ENCODE results near the gene ARHGEF1.

The ARHGEF1 gene, protein sequence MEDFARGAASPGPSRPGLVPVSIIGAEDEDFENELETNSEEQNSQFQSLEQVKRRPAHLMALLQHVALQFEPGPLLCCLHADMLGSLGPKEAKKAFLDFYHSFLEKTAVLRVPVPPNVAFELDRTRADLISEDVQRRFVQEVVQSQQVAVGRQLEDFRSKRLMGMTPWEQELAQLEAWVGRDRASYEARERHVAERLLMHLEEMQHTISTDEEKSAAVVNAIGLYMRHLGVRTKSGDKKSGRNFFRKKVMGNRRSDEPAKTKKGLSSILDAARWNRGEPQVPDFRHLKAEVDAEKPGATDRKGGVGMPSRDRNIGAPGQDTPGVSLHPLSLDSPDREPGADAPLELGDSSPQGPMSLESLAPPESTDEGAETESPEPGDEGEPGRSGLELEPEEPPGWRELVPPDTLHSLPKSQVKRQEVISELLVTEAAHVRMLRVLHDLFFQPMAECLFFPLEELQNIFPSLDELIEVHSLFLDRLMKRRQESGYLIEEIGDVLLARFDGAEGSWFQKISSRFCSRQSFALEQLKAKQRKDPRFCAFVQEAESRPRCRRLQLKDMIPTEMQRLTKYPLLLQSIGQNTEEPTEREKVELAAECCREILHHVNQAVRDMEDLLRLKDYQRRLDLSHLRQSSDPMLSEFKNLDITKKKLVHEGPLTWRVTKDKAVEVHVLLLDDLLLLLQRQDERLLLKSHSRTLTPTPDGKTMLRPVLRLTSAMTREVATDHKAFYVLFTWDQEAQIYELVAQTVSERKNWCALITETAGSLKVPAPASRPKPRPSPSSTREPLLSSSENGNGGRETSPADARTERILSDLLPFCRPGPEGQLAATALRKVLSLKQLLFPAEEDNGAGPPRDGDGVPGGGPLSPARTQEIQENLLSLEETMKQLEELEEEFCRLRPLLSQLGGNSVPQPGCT

DNA sequence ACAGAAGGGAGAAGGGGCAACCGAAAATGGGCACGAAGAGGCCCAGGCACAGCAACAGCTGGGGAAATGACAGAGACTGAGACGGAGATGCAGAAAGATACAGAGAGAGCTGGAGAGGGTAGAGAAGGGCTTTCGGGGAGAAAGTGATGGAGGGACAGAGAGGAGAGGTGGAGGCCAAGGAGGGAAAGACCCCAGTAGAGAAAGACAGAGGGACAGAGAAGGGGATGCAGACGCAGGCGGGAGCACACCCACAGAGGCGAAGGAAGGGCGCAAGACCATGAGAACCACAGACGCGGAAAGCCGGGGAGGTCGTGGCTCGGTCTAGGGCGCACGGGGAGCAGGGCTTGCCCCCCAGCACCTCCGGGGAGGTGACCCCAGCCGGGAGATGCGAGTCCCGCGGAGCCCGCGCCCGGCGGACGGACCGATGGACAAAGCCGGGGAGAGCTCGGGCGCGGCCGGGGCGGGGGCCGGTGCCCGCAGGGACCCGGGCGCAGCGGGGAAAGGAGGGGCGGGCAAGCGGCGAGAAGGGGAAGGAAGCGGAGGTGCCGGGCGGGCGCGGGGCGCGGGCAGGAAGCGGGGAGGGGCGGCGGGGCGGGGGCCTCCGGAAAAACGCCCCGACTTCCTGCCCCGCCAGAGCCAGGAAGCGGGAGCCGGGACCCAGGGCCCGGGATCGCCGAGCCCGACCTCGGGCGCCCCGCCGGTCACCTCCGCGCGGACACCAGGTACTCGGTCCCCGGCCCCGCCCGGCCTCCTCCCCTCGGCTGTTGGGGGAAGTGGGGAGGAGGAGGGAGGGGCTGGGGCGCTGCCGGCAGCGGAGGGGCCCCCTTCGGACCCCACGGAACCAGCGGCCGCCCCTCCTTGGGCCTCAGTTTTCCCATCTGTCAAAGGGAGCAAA is at the start of gene ARHGEF1:
TSS of gene ARHGEF1 (plus strand) at position 617 of the 895 bp plus-strand sequence. CDS start 4,899 bp downstream, outside the sequence.
- no peak for FAIRE-seq
- DNase-seq (ENCODE audit: low spot score) = peak; percentile 47

- no peak for FAIRE-seq
- DNase-seq (ENCODE audit: low spot score) = no peak
Observed at GRCh38 chr19:41837981-41838708, 44.8 kb upstream of the ARHGEF1 start.

GRCh38 chr19:41839211-41839610 is 43.8 kb upstream of the ARHGEF1 start:
- DNase-seq (ENCODE audit: low spot score) (no peak), FAIRE-seq (no peak)

DNA sequence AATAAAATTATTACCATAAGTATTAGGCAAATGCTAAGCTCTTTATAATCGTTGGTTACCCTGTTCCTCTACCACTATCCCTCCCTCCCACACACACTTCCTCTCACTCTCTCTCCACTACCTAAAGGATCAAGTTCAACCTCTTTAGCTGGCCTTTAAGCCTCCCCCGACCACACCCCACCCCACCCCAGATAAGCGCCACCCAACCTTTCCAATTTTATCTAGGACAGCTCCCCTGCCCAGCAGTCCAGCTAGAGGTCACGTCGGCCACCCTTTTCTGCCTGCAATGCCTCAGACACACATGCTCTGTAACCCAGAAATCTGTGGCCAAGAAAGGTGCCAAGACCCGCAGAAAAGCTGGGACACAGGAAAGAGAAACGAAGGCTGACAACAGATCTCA is 39.6 kb upstream of the ARHGEF1 start:
- no peak for FAIRE-seq
- DNase-seq (ENCODE audit: low spot score) = peak; percentile 1

- DNase-seq (ENCODE audit: low spot score) = peak; percentile 1
- FAIRE-seq = no peak
Observed at GRCh38 chr19:41844601-41845000, 38.4 kb upstream of the ARHGEF1 start, which contains the start of gene LYPD4. Gene LYPD4, minus strand, starts transcription at chr19:41844683. Its CDS starts 5,398 bp downstream, at chr19:41839285.

DNA sequence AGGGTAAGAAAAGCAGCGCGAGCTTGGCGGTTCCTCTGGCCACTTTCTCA is 38.2 kb upstream of the ARHGEF1 start, which contains the start of gene DMRTC2:
TSS of gene DMRTC2 (plus strand) at position 42 of the 50 bp plus-strand sequence. CDS start 2,387 bp downstream, outside the sequence.
- FAIRE-seq (no peak), DNase-seq (ENCODE audit: low spot score) (no peak)

- DNase-seq (ENCODE audit: low spot score) (peak; percentile 2), FAIRE-seq (no peak)
Observed at GRCh38 chr19:41845051-41845590, 37.9 kb upstream of the ARHGEF1 start.

DNA sequence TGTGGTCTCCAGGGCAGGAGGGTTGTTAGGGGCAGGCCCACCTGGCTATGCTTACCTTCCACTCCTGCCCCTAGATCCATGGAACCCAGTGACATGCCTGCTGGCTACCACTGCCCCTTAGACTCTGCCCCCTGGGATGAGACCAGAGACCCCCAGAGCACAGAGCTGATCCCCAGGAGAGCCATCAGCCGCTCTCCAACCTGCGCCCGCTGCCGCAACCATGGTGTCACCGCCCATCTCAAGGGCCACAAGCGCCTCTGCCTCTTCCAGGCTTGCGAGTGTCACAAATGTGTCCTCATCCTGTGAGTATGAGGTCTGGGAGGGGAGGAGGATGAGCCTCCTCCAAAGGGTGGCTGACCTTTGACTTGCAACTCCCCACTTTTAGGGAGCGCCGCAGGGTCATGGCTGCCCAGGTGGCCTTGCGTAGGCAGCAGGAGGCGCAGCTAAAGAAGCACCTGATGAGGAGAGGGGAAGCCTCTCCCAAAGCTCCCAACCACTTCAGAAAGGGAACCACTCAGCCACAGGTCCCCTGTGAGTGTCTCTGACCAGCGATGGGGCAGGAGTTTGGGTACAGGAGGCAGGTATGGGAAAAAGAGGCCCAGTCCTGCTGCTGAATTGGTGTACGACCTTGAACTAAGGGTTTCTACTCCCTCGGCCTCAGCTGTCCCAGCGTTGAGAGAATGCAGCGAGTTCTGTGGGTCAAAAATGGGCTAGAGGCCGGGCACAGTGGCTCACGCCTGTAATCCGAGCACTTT is 35.5 kb upstream of the ARHGEF1 start:
- FAIRE-seq (no peak), DNase-seq (ENCODE audit: low spot score) (peak; percentile 2)

DNA sequence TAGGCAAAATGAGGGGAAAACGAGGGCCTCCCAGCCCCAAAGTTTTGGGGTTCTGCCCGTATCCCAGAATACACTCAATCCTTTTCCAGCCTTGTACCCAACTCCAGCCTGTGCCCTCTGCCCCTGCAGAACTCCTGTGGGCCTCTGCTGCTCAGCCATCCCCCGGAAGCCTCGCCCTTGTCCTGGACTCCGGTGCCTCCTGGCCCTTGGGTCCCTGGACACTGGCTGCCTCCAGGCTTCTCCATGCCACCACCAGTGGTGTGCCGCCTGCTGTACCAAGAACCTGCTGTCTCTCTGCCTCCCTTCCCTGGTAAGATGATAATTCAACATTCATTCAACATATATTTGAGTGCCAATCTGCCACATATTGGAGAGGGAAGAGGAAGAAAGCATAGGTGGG is 34.3 kb upstream of the ARHGEF1 start:
- no peak for FAIRE-seq

DNA sequence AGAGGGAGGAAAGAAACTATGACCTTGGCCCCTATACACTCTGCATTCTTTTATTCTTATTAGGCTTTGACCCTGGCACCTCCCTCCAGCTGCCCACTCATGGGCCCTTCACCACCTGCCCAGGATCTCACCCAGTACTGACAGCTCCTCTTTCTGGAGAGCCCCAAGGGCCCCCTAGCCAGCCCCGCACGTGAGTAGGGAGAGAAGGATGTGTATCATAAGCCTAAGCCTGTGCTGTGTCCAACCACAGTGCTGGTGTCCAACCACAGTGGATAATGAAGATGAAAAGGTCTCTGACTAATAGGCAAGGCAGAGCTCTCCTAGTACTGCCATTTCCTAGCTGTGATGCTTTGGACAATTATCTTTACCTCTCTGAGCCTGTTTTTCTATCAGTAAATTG is 33.9 kb upstream of the ARHGEF1 start:
- FAIRE-seq (no peak), DNase-seq (ENCODE audit: low spot score) (no peak)

More for the DNA sequence above, 34.3 kb upstream of the ARHGEF1 start:
- DNase-seq (ENCODE audit: low spot score) = no peak

GRCh38 chr19:41850381-41850780 is 32.6 kb upstream of the ARHGEF1 start:
- FAIRE-seq (no peak), DNase-seq (ENCODE audit: low spot score) (no peak)

DNA sequence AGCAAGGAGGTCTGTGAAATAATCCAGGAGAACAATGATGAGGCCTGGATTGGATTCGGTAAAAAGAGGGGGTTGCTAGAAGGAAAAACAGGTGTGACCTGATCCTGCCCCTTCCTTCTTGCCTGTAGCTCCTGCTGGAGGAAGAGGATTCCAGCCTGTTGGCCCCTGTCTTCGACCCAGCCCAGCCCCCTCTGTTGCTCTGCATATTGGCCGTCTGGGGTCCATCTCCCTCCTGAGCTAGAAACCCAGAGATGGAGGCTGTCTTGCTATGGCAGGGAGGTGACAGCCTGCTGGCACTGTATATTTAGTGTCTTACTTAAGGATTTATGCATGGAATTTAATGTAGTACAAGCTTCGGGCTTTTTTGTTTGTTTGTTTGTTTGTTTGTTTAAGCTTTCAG is 31.5 kb upstream of the ARHGEF1 start:
- DNase-seq (ENCODE audit: low spot score) (no peak), FAIRE-seq (no peak)

DNA sequence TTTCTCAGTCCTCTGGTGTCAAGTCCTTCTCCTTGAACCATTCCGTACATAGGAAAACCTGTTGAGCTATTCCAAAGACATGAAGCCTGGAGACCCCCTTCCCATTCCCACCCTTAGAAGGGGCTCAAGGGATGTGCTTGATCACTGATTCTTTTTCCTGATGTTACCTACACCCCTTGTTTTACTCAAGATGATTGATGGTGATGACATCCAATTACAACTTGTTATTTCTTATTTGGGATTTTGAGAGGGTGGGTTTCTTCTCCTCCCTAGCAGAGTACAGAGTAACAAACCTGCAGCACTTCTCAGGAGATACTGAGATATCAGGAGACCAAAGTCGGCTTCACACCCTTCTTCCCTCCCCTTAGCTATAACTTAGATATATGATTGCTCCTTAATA is 29.6 kb upstream of the ARHGEF1 start:
- FAIRE-seq = no peak
- no peak for DNase-seq (ENCODE audit: low spot score)

DNA sequence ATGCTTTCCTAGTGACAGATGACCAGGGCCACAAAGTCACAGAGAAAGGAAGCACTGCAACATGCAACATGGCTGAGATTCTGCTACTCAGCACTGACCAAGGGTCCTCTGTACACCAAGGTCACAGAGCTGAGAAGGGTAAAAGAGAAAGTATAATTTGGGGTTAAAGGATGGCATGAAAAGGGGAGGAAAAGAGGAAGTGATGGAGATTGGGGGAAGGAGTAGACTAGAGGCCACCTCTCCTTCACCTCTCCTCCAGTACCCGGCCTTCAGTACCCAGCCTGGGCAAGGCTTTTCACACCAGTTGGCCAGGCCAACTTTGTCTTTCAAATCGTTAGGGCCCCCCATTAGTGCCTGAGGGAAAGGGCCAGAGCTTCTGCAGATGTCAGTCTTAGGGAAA is 29.2 kb upstream of the ARHGEF1 start:
- FAIRE-seq = peak; percentile 32
- no peak for DNase-seq (ENCODE audit: low spot score)

DNA sequence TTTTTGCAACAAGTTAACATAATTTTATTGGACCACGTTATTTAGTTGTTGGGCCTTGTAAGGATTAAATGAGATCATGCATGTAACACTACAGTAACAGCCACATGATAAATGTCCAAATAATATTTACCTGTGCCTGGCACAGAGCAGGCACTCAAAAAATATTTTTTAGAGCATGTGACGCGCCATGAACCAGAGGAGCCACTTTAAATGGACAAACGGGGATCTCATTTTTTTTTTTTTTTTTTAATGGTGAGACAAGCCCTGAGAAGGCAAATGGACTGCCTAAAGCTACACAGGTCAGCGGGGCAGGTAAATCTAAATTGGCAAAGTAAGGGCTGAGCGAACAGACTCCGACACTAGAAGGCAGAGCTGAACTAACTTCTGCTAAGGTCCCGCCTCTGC is 23.8 kb upstream of the ARHGEF1 start:
- FAIRE-seq (no peak), DNase-seq (ENCODE audit: low spot score) (no peak)

- FAIRE-seq (peak; percentile 46), DNase-seq (ENCODE audit: low spot score) (peak; percentile 96)
Observed at GRCh38 chr19:41859618-41860418, 23.2 kb upstream of the ARHGEF1 start, which contains the start of gene RPS19. Gene RPS19, plus strand, starts transcription at chr19:41860255. Its CDS starts 520 bp downstream, at chr19:41860775.

DNA sequence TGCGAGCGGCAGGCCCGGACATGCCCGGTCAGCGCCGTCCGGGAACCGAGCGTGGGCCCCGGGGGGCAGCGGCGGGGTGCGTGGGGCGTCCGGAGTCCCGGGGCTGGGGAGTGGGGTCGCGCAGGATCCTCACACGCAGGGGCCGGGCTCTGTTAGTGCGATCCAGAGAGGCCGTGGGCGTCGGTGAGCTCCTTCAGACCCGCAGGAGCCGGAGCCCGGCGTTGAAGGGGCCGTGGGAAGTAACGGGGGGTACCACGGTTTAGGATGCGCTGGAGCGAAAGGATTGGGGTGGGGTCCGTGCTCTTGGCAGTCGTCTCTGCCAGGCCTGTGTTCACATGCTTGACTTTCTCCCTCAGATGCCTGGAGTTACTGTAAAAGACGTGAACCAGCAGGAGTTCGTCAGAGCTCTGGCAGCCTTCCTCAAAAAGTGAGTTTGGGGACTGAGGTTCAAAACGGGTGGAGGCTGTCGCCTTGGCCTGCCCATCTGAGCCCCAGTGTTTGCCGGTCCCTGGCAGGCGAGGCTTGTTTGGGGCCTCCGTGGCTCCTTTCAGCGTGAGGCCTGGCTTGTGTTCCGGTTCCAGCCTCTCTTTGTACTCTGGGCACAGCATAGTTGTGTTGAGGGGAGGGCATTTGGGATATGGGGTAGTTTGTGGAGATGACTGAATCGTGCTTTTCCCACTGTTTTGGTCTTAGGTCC is 22.4 kb upstream of the ARHGEF1 start:
- FAIRE-seq = no peak

DNA sequence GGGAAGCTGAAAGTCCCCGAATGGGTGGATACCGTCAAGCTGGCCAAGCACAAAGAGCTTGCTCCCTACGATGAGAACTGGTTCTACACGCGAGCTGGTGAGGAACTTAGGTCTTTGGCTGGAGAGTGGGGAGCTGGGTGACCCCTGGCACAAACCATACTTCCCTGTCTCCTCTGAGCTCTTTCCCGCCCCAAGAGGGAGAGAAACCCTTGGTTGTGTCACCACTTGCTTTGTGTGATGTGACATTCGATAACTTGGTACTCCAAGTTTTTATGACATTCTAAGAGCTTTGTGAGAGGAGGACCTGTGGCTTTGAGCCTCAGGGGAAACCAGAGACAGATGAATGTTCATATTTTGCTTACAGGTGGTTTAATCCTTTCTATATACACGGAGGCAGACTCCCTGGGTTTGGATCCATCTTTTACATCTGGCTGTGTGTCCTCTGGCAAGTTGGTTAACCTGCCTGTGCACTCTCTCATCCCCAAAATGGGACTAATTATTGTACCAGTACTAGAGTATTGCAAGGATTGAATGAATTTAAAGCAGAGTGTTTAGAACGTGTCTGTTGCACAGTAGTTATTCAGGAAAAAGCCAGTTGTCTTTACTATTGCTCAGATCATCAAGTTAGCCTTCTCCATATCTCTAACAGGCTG is 21.7 kb upstream of the ARHGEF1 start:
- DNase-seq (ENCODE audit: low spot score) = no peak
- FAIRE-seq = no peak

More for the DNA sequence above, 22.4 kb upstream of the ARHGEF1 start:
- DNase-seq (ENCODE audit: low spot score) = no peak

All from urothelium cell line (cell line).